ENCODE data around the gene AGPAT2.

DNA sequence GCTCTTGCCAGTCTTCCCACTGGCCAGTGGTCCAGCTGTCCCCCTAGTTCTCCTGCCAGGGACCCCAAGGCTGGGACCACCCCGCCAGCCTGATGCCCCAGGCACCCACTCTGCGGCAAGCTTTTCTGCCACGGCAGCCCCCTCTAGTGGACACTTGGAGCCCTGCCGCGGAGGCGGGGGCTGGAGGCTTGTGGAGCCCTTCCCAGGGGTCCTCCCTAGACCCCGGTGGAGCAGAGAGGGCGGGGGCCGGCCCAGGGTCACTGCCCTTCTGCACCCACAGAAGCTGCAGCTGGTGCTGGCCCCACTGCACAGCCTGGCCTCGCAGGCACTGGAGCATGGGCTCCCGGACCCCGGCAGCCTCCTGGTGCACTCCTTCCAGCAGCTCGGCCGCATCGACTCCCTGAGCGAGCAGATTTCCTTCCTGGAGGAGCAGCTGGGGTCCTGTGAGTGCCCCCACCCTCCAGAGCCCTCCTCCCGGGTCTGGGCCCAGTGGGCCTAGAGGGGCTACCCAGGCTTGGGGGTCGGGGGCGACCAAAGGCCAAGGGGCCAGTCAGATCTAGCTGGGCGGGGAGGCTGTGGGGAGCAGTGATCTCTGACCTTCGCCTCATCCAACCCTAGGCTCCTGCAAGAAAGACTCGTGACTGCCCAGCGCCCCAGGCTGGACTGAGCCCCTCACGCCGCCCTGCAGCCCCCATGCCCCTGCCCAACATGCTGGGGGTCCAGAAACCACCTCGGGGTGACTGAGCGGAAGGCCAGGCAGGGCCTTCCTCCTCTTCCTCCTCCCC lies 15.4 kb downstream of the AGPAT2 start:
- TF ChIP-seq, protein P1, sequence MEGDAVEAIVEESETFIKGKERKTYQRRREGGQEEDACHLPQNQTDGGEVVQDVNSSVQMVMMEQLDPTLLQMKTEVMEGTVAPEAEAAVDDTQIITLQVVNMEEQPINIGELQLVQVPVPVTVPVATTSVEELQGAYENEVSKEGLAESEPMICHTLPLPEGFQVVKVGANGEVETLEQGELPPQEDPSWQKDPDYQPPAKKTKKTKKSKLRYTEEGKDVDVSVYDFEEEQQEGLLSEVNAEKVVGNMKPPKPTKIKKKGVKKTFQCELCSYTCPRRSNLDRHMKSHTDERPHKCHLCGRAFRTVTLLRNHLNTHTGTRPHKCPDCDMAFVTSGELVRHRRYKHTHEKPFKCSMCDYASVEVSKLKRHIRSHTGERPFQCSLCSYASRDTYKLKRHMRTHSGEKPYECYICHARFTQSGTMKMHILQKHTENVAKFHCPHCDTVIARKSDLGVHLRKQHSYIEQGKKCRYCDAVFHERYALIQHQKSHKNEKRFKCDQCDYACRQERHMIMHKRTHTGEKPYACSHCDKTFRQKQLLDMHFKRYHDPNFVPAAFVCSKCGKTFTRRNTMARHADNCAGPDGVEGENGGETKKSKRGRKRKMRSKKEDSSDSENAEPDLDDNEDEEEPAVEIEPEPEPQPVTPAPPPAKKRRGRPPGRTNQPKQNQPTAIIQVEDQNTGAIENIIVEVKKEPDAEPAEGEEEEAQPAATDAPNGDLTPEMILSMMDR (conservative IDR thresholded peaks at IDR 0.05 in 1 of 2, IDR thresholded peaks at IDR 0.05 in 1 of 2; ENCODE audit: low read depth in 1 of 2, low read length in 2 of 2): peak; percentile 67 to 79
- no peak for TF ChIP-seq EZH2 (IDR thresholded peaks at IDR 0.05; ENCODE audit: low read length, missing control alignments)

Measured in fibroblast of lung (primary cell).